Lung microvascular endothelial cell (primary cell): ENCODE data around the gene TXLNG. TPM values are rescaled to one million over a fixed set of nuclear protein-coding genes. Genes with fewer than 3 reads are reported as not detected.

Experiments used
- DNase-seq, 2 donors: peaks; one replicate each; pipeline versions ENCODE4 v3.0.0 to v3.0.0-alpha.2; 2010; ENCODE audit warnings: low read depth in 2 of 2
- total RNA-seq: library from RNA; depleted of rRNA; stranded (reverse); fragments of >200 nt; gene quantifications from 2 replicates; pipeline ENCODE4 v1.2.1, GENCODE V29; 2014

TXLNG gene
- total RNA-seq, 1 donor from 2014 or later, result 4.6 TPM

DNA sequence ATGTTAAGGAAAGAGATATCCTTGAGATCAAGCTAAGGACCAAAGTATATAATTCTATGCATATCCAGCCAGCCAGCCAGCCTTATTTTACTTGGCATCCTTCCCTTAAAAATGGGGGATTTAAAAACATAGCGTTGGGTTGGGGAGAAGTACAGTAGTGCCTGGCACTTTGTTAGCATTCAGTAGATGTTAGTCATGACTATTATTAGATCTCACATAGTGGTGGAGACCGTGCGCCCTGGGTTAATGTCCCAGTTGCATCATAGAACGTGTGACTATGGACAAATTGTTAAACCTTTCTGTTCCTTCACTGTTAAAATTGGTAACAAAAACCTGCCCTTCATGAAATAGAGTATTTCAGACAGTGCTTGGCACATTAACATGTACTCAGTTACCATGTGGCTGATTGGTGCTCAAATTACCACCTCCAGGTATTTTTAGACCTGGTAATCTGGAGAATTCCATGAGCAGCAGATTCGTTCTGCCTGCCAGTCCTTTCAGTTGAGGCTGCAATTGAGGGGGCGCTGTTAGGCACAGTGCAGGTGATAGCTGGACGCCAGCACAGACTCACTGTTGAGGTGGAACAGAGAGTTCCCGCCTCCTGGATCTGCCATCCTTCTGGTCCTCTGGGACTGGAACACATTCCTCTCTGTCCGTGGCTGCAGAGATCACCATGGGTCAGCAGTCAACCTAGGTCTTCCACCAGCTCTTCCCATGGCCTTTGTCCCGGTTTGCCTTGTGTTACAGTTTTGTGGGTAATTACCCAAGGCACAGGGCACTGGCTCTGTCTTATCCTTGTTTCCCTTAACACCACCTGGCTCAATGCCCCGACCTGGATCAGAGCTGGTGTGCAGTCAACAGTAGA, 52.2 kb downstream of the TXLNG start:
- peak; percentile 47 to 72 for DNase-seq

DNA sequence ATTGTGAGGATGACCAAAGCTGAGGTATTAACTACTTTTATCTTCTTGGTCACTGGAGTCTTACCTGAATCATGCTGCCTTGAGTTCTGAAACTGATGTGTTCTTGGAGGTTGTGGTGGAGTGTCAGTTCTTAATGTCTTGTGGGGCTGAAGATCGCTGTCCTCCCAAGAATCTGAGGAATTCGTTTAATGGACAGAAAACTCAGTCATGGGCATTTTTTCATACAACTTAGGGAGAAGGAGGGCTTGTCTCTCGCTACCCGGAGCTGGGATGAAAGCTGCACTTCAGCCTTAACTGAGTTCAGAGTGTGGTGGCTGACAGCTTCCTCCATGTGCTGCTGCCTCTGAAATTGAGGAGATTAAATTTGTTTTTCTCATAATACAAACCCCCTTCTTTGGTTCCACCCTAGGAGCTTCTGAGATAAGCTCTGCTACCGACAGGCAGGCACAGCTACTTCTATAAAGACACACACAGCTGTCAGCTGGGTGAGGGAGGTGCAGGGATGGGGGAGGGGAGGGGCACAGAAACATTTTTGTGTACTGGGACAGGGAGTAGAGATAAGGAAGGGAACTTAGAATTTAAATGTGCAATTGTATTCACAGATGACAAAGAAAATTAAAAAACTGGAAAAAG, 53.1 kb downstream of the TXLNG start:
- no peak for DNase-seq

DNA sequence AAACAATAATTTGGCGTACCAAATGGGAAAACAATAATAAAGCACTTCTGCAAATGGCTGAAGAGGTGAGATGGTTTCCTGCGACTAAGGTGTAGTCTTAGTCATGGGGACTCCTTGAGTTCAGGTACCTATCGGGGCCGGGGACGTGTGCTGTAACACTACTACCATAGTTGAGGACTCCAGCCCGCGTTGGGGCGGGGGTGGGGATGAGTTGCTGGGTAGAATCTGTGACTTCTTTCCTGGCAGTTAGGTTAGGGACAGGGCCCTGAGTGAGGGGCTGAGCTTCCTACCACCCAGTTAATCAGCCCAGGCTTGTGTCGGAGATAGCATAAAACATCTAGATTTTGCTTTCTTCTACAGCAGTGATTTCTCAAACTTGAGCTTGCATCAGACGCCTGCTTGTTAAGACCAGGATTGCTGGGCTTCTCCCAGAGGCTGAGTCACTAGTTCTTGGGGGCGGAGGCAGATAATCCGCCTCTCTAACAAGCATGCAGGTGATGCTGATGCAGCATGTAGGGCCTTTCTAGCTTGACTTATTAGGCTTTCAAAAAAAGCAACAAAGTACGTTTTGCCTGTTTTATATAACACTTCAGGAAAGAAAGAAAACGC, 53.7 kb downstream of the TXLNG start:
- peak in 1 of 2 donors; percentile 32 for DNase-seq

DNA sequence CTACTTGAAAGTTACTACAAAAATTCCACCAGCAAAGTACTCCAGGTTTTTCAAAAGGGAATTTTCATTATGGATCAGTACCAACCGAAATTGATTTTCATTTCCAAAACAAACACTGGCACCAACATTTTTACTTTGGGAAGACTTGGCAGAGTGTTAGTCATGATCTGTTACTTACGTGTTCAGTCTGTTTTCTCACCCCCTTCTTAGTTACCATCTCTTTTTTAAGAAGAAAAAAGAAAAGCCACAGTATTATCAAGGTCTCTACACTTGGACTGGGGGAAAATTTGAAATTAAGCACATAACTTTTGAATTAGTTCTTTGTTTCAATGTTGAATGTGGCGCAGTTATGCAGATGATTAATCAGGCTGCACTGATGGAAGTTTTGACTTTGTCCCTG, 56.4 kb downstream of the TXLNG start:
- DNase-seq, result no peak

DNA sequence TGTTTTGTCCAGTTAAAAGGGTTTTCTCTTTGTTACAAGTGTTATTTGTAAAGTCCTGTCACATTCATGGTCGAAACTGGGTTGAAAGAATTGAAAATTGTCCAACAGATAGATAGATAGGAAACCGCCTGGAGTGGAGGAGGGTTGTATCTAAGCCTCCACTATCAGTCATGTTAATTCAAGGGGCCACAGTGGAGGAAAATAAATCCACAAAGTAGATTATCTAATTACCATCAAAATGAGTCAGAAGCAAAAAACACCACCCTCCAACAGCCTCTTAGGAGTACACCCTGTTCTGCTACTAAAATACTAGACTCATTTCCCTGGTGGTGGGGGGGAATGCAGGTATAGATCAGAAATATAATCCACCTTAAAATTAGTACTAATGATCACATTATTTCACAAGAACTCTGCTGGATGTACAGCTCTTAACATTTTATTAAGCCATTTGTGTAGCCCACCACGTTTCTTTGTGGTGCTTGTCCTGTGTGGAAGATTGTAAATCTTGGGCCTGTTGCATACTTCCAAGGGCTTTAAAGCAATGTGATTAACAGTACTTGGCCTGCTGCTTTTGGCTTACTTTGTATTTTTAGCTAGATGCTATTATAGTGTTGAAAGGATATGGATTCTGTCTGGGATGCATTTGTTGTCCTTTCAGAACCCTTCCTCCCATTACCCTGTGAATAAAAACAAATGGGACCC, 57.1 kb downstream of the TXLNG start:
- DNase-seq, result no peak

DNA sequence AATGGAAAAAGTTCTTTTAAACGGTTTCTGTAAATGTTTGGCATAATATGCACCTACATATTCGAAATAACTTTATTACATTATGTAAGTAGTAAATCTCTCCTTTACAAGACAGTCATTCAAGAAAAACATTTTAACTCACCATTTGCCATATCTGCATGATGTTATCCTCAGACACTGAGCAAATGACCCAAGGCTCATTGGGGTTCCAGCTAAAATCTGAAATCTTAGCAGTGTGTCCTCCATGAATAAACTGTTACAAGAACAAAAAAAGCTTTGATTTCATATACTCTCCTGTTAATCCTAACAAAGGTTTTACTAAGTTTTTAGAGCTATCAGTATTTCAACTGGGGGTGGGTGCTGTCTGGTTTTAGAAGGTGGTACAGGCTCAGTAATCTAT, 59.4 kb downstream of the TXLNG start:
- DNase-seq, result no peak

DNA sequence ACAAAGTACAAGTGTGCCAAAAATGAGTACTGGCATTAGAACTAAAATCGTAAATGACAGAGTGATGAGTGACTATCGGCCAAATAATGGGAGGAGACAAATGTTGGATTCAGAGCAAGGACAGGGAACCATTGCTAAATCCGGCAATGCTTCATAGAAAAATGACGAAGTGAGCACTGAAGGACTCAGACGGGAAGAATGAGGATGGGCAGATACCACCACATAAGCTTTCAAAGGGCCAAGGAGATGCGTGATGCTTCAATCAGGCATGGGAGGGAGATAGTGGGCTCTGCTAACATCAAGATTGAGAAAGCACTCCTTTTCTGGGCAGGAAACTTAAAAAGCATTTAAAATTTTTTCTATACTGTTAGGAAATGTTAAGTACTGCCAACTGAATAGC, 62.3 kb downstream of the TXLNG start:
- DNase-seq, result no peak

DNA sequence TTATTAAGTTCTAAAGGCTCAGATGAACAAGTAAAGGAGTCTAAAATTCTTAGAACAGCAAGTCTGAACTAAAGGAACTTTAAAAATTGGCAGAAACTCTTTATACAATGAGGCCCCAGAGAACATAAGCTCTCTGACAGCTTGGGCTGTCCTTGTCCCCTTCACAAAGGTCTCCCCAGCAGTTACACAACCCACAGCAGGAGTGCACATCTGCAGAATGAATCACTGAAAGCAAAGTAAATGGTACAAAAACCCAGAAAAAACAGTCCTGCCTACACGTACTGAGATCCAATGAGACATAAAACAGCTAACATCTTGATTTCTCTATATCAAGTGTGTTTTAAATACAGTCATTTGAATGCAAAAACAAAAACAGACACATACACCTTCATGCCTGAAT, 65.2 kb downstream of the TXLNG start:
- no peak for DNase-seq

DNA sequence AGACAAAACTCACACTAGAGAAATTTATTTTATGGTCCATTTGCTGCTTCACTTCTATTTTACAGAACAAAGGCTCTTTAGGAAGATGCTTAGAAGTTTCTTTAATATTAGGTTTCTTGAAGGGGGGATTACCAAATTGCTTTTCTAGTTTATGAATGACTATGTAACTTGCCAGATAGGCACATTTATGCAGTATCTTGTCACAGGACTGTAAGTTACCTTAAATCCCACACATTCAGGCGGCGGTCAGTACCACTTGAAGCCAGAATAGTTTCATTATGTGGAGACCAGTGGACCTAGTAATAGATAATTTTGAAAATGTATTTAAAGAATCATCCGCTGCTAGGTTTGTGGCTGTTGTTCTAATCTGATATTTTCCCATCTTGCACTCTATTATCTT, 65.6 kb downstream of the TXLNG start:
- no peak for DNase-seq

DNA sequence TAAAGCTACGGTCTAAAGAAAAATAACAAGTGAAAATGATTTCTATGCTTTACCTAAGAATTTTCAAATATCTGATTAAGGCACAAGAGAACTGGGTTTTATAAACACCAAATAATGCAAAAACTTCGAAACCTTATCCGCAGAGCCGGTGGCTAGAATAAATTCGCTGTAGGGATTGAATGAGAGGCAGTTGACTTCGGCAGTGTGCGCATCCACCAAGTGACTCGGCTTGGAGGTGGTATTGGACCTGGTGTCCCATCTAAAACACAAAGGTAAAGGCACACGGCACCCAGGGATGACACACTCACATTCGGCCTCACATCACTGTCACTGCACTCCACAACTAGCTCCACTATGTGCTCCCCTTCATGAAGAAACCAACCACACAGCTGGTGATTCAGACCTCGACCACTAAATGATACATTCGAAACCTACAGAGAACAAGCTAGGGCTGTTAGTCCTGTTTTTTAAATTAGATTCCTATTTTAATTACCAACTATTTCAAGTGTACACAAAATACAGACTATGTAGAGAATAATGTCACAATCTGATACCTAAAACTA, 66.4 kb downstream of the TXLNG start:
- no peak for DNase-seq

DNA sequence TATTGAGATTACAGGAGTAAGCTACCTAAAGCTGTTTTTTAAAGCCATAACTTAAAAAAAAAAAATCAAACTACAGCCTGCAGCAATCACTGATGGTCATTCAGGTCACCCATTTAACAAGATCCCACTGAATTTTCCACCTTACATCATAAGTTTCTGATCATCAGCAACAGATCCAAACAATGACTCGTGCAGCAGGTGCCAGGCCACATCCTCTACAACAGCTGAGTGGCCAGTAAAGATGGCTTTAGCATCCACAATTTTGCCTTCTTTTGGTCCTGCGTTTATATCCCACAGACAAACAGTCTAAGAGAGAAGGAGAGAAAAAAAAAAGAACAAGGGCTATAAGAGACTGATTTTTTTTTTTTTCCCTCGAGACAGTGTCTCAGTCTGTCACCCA, 67.3 kb downstream of the TXLNG start:
- DNase-seq, result no peak

DNA sequence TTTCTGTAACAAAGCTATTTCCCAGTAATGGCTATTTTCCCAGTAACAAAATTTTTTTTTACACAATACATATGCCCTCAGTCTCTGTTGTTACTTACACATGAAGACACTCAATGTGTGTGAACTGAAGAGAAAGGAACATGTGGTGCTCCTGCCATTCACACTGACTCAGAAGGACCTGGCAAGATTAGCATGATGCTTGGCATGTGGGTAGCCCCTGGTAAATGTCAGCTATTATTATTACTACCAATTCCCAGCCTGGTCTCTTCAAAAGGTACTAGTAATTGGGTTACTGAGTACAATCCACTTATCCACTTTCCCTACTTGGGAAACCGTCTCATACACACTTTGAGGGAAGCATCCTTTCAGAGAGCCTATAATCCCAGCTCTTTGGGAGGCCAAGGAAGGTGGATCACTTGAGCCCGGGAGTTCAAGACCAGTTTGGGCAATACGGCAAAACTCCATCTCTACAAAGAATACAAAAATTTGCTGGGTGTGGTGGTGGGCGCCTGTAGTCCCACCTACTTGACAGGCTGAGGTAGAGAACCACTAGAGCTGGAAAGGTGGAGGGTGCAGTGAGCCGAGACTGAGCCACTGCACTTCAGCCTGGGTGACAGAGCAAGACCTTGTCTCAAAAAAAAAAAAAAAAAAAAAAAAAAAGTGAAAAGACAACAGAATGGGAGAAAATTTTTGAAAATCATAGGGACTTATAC, 69.3 kb downstream of the TXLNG start:
- DNase-seq, result no peak

DNA sequence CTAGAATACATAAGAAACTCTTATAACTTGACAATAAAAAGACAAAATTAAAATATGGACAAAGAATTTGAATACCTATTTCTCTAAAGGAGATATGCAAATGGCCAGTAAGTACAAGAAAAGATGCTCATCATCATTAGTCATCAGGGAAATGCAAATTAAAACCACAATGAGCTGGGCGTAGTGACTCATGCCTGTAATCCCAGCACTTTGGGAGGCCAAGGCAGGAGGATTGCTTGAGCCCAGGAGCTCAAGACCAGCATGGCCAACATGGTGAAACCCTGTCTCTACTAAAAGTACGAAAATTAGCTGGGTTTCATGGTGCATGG, 69.8 kb downstream of the TXLNG start:
- DNase-seq, result peak in 1 of 2 donors; percentile 21

DNA sequence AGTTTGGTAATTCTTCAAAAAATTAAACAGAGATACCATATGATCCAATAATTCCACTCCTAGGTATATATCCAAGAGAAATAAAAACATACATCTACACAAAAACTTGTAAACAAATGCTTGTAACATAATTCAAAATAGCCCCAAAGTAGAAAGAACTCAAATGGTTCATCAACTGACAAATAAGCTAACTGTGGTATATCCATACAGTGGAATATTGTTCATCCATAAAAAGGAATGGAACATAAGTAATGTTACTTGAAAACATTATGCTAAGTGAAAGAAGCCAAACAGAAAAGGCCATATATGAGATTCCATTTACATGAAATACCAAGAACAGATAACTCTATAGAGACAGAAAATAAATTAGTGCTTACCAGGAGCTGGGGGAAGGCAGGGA, 70.5 kb downstream of the TXLNG start:
- DNase-seq, result no peak

DNA sequence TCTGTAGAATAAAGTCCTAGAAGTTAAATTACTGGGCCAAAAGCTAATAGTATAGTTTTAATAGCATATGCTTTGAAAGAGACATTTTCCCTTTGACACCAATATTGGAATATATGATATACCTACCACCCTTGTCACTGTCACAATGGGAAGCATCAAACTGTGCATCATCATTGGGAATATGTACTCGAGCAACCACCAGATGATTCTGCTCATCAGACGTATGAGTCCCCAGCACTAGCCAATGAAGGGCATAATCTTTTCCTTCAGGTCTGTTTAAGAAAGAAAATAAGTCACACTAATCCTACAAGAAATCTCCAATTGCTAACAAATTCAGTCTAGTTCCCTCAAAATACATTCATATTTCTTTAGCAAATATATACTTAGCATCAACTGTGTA, 76.6 kb downstream of the TXLNG start:
- DNase-seq, result no peak

DNA sequence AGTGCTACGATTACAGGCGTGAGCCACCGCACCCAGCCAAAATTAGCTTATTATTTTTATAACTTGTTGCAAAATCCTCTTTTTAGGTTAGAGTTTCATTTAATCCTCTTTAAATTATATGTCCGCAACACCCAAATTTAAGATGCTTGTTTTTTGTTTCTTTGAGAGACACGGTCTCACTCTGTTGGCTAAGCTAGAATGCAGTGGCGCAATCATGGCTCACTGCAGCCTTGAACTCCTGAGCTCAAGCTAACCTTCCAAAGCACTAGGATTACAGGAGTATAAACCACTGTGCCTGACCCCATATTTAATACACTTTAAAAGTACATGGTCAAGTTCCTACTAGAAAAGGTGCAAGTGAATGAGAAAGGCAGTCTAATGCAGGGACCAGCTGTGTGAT, 81.7 kb downstream of the TXLNG start:
- no peak for DNase-seq

DNA sequence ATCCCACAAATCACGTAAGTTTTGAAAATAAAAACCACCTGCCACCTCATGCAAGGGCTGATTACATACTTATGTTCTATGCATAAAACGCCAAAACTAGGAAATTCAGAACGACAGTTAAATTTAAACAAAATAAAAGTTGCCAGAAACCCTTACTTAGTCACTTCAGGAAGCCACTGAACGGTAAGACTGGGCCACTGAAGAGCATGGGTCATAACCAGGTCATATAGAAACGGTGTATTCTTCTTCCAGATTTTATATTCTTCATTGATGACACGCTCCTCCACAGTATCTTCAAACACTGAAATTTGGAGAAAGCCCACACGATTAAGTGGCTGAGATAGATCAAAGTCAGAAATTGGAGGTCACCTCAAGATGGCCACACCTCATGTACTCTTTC, 82.7 kb downstream of the TXLNG start:
- no peak for DNase-seq

DNA sequence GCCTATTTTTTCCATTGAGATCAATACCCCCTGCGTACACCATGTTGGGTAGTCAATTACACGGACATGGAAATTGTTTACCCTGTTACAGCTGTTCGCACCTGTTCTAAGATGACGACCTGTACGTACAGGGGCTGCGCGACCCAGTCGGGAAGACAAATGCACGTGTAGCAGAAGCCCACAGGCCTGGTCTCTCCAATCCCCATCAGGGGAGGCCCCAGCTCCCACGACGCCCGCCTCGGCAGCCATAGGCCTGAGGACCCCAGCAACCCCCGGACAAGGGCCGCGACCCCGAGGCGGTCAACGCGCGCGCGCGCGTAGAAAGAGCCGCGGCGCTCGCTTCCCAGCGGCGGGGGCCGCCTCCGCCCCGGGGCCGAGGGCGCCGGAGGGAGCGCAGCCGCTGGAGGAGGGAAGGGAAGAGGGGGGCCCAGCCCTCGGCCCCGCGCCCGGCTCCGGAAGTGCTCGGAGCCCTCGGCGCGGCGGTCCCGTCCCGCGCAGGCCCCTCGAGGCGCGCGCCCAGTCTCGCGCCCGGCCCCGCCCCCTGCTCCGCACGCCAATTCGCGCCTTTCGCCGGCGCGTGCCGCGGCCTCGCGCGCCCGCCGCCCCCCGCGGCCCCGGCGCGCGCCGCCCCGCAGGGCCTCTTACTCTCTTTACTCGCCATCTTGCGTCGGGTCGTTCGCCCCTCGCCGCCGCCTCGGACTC, 83.3 kb downstream of the TXLNG start:
- peak; percentile 44 to 51 for DNase-seq

DNA sequence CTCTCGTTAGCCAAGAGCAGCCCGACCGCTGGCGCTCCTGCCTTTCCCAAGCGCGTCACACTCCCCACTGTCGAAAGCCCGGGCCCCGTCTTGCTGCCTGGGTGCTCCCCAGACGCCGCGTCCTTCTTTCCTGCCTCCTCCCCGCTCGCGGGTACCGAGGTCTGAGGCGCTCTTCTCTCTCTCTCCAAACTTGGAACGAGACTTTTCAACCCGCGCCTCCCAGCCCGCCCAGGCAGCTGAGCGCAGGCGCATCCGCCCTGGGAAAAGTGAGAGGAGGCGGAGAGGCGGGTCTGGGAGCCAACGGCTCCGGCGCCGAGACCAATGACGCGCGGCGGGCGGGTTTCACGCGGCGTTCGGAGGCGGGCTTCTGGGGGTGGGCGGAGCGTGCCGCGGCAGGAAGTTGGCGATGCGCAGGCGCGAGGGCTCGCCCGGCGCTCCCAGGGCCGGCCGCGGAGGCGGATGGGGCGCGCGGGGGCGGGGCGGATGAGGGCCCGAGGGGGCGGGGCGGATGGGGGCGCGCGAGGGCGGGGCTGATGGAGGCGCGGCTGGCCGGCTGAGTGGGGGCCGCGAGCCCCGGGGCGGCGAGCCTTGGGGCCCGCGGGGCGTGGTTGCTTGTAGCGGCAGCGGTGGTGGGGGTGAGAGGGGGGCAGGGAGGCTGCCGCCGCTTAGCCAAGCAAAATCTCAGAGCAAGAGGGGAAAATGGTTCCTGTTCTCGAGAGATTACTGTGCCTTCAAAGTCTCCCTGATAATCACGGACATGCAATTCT, 84.0 kb downstream of the TXLNG start, which contains the start of gene RBBP7:
RBBP7 (minus strand) TSS at position 268 of the 767 bp plus-strand sequence. CDS start 309 bp downstream, outside the sequence.
- DNase-seq, result peak; percentile 93 to 97
